ENCODE results near the gene MRC2.
A peak's percentile ranks its signal among the peaks of the same experiment; 100 is the strongest.
"Not testable (repeated sequence)": the region's sequence is repeated elsewhere in the genome, so short reads cannot be mapped to it uniquely, and the experiment has no call there.

Gene MRC2

DNA sequence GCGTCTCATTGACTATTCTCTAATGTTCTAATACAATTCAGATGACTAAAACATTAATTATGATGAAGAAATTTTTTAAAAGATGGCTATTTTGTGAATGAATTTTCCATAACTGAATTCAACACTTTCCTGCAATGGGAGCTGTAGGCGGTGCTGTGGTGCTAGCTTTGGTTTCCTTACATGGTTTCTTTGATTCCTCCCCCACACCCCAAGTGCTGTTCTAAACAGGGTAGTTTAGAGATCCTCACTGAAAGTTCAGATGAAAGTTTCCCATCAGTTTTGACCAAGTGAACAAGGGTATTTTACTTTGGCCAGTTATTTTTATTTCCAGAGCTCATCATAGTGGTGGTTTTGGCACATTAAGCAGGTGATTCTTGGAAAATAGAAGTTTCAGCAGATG is 26.0 kb upstream of the MRC2 start:
- Mint-ChIP-seq H3K36me3 (peaks cover 16% of the 10 kb centered on the region), H3K27ac (no peak overlapping the region)

DNA sequence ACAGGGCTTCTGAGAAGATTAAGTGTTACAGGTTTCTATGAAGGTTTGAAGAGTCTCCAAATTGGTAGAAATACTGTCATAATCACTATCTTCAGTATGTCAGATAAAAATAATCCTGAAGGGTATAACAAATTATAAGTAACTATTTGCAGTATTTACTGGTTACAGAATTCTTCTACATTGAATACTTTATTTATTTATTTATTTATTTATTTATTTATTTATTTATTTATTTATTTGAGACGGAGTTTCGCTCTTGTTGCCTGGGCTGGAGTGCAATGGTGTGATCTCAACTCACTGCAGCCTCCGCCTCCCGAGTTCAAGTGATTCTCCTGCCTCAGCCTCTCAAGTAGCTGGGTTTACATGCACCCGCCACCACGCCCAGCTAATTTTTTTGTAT is 23.7 kb upstream of the MRC2 start:
- H3K27me3 Mint-ChIP-seq; H3K27ac Mint-ChIP-seq; H3K9me3 Mint-ChIP-seq (ENCODE audit: low read depth); H3K4me1 Mint-ChIP-seq (ENCODE audit: low read depth); H3K36me3 Mint-ChIP-seq; H3K4me3 Mint-ChIP-seq: not testable (repeated sequence)

More for the DNA sequence above, 26.0 kb upstream of the MRC2 start:
- peaks cover 1% of the 10 kb centered on the region for H3K4me1 Mint-ChIP-seq (ENCODE audit: low read depth)
- no peaks in the 10 kb centered on the region for H3K27me3 Mint-ChIP-seq
- no peaks in the 10 kb centered on the region for H3K9me3 Mint-ChIP-seq (ENCODE audit: low read depth)
- H3K4me3 Mint-ChIP-seq: no peak overlapping the region

DNA sequence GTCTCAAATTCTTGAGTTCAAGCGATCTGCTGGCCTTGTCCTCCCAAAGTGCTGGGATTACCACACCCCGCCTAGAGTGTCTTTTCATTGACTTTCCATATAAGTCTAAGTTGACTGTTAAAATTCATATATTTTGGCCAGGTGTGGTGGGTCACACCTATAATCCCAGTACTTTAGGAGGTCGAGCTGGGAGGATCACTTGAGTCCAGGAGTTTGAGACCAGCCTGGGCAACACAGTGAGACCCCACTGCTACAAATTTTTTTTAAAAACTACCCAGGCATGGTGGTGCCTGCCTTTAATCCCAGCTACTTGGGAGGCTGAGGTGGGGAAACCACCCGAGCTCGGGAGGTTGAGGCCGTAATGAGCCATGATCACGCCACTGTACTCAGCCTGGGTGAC is 21.9 kb upstream of the MRC2 start:
- Mint-ChIP-seq H3K27me3 (no peaks in the 10 kb centered on the region), H3K4me1 (ENCODE audit: low read depth) (peaks cover 1% of the 10 kb centered on the region), H3K27ac (no peak overlapping the region), H3K4me3 (no peak overlapping the region), H3K9me3 (ENCODE audit: low read depth) (no peaks in the 10 kb centered on the region), H3K36me3 (peaks cover 10% of the 10 kb centered on the region)

DNA sequence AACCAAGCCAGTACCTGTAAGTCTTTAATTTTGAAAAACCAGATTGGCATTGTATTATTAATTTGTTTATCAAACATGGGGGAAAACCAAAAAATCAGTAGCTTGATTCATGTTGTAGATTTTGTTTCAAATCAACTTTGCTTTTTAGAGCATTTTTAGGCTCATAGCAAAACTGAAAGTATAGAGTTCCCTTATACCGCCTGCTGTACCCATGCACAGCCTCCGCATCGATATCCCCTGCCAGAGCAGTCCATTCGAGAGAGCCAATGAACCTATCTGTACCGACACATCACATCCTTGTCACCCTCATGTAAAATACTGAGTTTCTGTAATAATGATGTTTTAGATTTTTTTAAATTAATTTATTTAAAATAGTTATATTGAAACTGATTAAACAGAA is 16.2 kb upstream of the MRC2 start:
- Mint-ChIP-seq H3K27ac (peak overlapping the region; percentile 16), H3K36me3 (peaks cover 4% of the 10 kb centered on the region), H3K4me1 (ENCODE audit: low read depth) (peaks cover 2% of the 10 kb centered on the region), H3K9me3 (ENCODE audit: low read depth) (no peaks in the 10 kb centered on the region), H3K27me3 (no peaks in the 10 kb centered on the region), H3K4me3 (no peak overlapping the region)

DNA sequence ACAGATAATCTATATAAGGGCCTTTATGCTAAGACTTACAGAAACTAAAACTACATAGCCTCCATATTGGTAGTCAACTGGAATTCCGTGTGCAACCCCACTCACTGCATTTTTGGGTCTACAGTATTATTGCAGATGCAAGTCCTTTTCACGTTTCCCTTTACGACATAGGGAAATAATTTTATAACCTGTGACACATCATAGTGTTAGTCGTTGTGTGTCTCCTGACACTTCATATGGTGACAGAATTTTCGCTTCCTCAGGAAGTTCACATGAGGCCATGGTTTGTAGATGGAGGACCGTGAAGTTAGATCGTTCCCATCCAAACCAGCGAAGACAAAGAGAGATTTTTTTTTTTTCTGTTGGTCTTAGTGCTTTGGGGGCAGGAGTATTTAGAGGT is 15.7 kb upstream of the MRC2 start:
- Mint-ChIP-seq H3K27ac (no peak overlapping the region), H3K36me3 (peaks cover 4% of the 10 kb centered on the region), H3K4me3 (no peak overlapping the region), H3K9me3 (ENCODE audit: low read depth) (no peaks in the 10 kb centered on the region), H3K27me3 (no peaks in the 10 kb centered on the region), H3K4me1 (ENCODE audit: low read depth) (peaks cover 2% of the 10 kb centered on the region)

DNA sequence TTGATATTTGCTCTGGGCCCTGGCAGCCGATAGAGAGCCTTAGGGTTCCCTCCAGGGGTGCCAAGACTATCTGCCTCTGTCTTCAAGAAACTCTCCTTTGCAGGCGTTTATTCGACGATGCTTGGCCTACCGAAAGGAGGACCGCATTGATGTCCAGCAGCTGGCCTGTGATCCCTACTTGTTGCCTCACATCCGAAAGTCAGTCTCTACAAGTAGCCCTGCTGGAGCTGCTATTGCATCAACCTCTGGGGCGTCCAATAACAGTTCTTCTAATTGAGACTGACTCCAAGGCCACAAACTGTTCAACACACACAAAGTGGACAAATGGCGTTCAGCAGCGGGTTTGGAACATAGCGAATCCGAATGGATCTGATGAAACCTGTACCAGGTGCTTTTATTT is 15.2 kb upstream of the MRC2 start:
- H3K4me1 Mint-ChIP-seq (ENCODE audit: low read depth); H3K27ac Mint-ChIP-seq; H3K9me3 Mint-ChIP-seq (ENCODE audit: low read depth); H3K27me3 Mint-ChIP-seq; H3K4me3 Mint-ChIP-seq; H3K36me3 Mint-ChIP-seq: not testable (repeated sequence)

DNA sequence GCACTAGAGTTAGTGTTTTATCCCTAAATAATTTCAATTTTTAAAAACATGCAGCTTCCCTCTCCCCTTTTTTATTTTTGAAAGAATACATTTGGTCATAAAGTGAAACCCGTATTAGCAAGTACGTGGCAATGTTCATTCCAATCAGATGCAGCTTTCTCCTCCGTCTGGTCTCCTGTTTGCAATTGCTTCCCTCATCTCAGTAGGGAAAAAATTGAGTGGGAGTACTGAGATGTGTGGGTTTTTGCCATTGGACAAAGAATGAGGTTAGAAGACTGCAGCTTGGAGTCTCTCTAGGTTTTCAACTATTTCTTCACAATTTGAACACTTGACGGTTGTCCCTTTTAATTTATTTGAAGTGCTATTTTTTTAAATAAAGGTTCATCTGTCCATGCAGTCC is 14.4 kb upstream of the MRC2 start:
- H3K27me3 Mint-ChIP-seq; H3K4me3 Mint-ChIP-seq; H3K9me3 Mint-ChIP-seq (ENCODE audit: low read depth); H3K27ac Mint-ChIP-seq; H3K4me1 Mint-ChIP-seq (ENCODE audit: low read depth); H3K36me3 Mint-ChIP-seq: not testable (repeated sequence)

DNA sequence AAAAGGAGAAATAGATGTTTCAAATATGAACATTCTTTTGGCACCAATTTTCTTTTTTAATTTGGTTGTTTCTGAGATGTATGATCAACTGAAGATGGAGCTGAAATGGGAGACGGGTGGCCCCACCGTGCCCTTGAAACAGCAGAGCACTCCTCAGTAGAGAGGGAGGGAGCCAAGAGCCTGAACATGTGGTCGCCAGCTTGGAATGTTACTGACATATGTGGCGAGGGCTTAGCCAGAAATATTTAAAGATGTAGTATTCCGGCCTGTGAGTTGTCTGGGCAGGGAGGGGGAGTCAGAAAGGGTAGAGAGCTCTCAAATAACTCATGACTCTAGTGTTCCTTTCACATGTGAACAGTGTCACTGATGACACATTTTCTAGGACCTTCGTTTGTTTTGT is 13.3 kb upstream of the MRC2 start:
- H3K27me3 Mint-ChIP-seq: no peaks in the 10 kb centered on the region
- H3K27ac Mint-ChIP-seq: no peak overlapping the region
- no peak overlapping the region for H3K4me3 Mint-ChIP-seq
- no peaks in the 10 kb centered on the region for H3K9me3 Mint-ChIP-seq (ENCODE audit: low read depth)
- peaks cover 4% of the 10 kb centered on the region for H3K36me3 Mint-ChIP-seq
- H3K4me1 Mint-ChIP-seq (ENCODE audit: low read depth): peaks cover 2% of the 10 kb centered on the region

DNA sequence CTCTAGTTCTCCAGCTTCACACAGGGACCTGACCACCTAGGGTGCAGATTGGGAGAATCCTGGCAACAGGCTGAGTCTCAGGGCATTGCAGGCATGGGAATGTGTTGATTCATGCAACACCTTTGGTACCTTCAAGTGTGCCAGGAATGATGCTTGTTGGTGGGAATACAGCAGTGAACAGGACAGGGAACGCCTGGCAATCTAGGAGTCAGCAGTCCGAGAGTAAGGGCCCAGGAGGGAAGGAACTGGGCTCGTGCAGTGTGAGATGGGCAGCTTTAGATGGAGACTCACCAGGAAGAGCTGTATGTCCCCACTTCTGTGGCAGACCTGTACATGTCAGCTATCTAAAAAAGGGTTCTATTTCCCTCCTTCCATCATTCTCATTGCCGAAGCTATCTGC is 12.0 kb upstream of the MRC2 start:
- Mint-ChIP-seq H3K4me1 (ENCODE audit: low read depth) (peaks cover 2% of the 10 kb centered on the region), H3K27ac (no peak overlapping the region), H3K27me3 (no peaks in the 10 kb centered on the region), H3K36me3 (no peaks in the 10 kb centered on the region), H3K9me3 (ENCODE audit: low read depth) (no peaks in the 10 kb centered on the region), H3K4me3 (no peak overlapping the region)

DNA sequence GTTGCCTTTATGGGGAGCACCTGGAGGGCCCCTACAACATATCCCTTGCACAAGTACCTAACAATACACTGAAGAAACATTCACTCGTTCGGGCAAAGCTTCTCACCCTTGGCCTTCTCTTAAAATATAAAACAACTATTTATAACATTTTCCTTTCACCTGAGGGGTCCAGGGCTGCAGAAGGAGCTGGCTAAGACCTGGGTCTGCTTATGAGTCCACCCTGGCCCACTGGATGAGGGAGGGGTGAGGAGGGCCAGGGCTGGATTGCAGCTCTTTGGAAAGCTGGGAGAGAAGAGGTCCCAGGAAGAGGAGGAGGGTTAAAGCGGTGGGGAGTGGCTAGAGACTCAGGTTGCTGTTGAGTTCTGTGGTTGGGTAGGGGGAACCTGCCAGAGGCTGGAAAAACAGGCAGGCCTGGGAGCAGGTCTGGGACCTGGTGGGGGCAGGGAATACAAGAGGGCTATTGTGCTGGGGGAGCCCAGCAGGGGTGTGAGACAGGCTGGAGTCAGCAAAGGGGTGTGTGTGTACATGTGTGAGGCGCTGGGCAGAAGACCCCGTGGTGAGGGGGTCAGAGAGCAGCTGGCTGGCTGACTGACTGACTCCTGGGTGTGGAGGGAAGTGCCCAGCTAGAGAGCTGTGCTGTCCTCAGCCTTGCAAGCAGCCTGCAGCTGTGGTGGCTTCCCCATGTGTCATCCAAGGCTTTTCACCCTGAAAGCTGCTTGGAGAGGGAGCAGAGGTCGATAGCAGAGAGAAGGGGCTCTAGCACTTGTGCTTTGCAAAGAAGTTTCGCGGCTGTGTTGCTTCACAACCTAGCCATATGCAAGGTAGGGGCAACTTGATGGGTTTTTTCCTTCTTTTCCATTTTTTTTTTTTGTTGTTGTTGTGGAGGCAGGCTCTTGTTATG is 10.2 kb upstream of the MRC2 start:
- H3K4me3 Mint-ChIP-seq: no peak overlapping the region
- no peaks in the 10 kb centered on the region for H3K9me3 Mint-ChIP-seq (ENCODE audit: low read depth)
- H3K4me1 Mint-ChIP-seq (ENCODE audit: low read depth): no peaks in the 10 kb centered on the region
- H3K36me3 Mint-ChIP-seq: no peaks in the 10 kb centered on the region
- no peaks in the 10 kb centered on the region for H3K27me3 Mint-ChIP-seq
- no peak overlapping the region for H3K27ac Mint-ChIP-seq

DNA sequence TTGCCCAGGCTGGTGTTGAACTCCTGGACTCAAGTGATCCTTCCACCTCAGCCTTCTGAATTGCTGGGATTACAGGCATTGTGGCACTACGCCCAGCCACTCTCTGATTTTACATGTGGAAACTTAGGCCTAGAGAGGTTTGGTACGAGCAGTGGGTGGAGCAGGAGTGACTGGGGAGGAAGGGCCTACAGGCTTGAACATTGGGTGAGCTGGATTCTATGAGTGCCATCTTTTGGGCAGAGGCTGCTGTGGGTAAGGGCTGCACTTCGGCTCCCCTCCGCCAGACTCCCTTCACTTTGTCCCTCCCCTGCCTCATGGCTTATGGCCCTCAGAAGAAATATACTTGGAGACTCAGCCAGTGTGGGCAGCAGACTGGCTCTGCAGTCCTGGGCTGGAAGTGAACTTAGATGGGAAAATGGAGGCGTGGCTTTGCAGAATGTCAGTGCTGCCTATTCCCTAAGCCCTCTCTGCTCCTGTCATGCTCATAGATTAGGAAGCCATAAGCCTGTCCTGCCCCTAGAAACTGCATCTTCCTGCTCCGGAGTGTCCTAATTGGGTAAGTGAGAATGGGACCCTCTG is 9.5 kb upstream of the MRC2 start:
- H3K27ac Mint-ChIP-seq: peak overlapping the region; percentile 10
- no peaks in the 10 kb centered on the region for H3K9me3 Mint-ChIP-seq (ENCODE audit: low read depth)

DNA sequence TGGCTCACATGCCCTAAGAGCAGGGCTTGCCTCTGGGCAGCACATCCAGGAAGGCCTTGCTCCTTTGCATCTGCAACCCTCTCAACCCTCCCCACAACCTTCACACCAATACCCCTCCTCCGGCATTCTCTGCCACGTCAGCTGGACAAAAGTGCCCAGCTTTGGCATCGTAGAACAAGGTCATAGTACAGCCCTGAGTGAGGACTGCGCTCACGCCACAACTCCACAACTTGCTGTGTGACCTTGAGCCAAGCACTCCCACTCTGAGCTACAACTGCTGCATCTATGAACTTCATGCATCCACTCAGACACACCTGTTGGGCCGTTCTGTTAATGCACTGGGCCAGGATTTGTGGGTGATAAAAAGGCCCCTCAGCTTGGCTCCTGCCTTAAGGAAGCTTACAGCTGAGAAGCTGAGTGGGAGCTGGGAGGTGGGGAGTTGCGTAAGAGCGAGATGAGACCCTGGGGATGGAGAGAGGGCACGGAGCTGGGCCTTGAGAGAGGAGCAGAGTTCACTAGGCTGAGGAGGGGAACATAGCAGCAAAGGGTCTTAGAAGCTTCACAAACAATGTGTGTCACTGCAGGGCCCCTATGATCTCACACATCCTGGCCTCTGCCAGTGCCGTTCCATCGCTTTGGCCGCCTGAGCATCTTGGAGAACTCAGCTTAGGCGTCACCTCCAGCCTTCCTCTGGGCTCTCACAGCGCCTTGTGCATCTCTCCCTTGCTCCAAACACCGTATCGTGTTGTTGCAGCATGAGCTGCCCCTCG is 8.6 kb upstream of the MRC2 start:
- Mint-ChIP-seq H3K4me1 (ENCODE audit: low read depth) (no peaks in the 10 kb centered on the region), H3K27ac (no peak overlapping the region), H3K36me3 (no peaks in the 10 kb centered on the region), H3K27me3 (no peaks in the 10 kb centered on the region), H3K4me3 (no peak overlapping the region), H3K9me3 (ENCODE audit: low read depth) (no peaks in the 10 kb centered on the region)

More for the DNA sequence above, 9.5 kb upstream of the MRC2 start:
- H3K27me3 Mint-ChIP-seq: no peaks in the 10 kb centered on the region
- H3K36me3 Mint-ChIP-seq: no peaks in the 10 kb centered on the region
- H3K4me1 Mint-ChIP-seq (ENCODE audit: low read depth): no peaks in the 10 kb centered on the region
- no peak overlapping the region for H3K4me3 Mint-ChIP-seq

DNA sequence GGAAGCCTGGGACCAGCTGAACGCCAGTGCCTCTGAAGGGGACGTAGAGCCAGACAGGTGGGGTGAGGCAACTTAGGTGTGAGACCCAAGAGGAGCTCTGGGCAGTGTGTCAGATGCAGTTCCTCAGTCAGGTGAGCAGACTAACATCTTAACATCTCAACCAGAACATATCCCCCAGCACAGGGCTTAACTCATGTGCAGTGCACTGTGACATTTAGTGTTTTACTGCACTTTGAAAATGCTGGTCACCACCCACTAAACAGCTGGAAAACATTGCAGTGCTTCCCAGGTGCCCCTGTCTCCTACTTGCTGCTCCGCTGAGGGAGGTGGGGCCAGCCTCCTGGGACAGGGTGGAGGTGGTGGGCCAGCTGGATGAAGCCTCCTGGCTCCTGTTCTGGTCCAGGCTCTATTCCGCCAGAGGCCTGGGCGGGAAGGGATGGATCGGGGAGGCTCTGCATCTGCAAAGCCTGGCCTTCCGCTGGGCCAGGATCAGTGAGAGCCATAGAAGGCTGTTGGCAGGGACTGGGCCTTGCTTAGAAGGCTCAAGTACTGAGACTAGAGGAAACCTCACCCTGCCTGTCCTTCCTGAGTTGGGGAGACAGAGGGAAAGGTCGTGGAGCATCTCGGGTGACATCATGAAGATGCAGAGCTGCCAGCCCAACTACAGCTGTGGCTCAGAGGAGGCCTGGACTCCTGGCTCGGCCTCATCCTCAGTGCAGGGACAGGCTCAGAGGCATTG is 7.9 kb upstream of the MRC2 start:
- no peaks in the 10 kb centered on the region for H3K27me3 Mint-ChIP-seq

DNA sequence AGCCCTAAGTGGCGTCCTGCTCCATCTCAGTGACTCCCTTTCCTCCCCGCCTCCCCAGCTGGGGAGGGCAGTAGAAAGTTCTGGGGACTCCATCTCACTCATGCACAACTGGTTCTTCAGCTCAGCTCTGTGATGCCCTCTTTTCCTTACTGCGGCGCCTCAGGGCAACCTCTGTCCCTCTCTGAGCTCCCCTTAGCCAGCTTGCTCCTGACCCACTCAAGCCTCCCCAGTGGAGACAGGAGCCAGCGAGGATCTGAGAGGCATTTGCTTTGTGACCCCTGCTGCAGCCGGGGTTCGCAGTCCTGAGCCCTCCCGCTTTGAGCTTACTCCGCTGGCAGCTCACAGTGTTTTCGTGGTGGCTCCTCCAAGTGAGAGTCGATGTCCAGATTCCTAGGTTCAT is 6.2 kb upstream of the MRC2 start:
- H3K9me3 Mint-ChIP-seq (ENCODE audit: low read depth): no peaks in the 10 kb centered on the region
- H3K4me1 Mint-ChIP-seq (ENCODE audit: low read depth): peaks cover 7% of the 10 kb centered on the region
- H3K27ac Mint-ChIP-seq: no peak overlapping the region
- no peaks in the 10 kb centered on the region for H3K36me3 Mint-ChIP-seq
- H3K4me3 Mint-ChIP-seq: no peak overlapping the region
- no peaks in the 10 kb centered on the region for H3K27me3 Mint-ChIP-seq

More for the DNA sequence above, 7.9 kb upstream of the MRC2 start:
- no peaks in the 10 kb centered on the region for H3K4me1 Mint-ChIP-seq (ENCODE audit: low read depth)
- no peak overlapping the region for H3K4me3 Mint-ChIP-seq
- H3K27ac Mint-ChIP-seq: no peak overlapping the region
- no peaks in the 10 kb centered on the region for H3K9me3 Mint-ChIP-seq (ENCODE audit: low read depth)
- H3K36me3 Mint-ChIP-seq: no peaks in the 10 kb centered on the region

All from activated naive CD8-positive, alpha-beta T cell (primary cell).